ENCODE measurements around the gene PLCB4. TPM values are rescaled to one million over a fixed set of nuclear protein-coding genes. Genes with fewer than 3 reads are reported as not detected.

PLCB4 gene
- total and polyA plus RNA-seq, 8 donors: 0.56 to 9.3 (median 2.3) TPM

GRCh38 chr20:9281803-9282202 lies 212.9 kb downstream of the PLCB4 start:
- H3K4me1 ChIP-seq: no peaks in the 10 kb centered on the region
- no peak for ATAC-seq
- TF ChIP-seq CTCF (IDR thresholded peaks at IDR 0.05): no peak
- intact Hi-C loops (cut with DNase I): no loop called here
- no peak for DNase-seq
- no peaks in the 10 kb centered on the region for H3K9me3 ChIP-seq
- FAIRE-seq: no peak
- 83 to 93% methylated on average over 1 of the region's 1 CpG for WGBS, 2 donors
- no peaks in the 10 kb centered on the region for H3K36me3 ChIP-seq
- H3K27me3 ChIP-seq: no peaks in the 10 kb centered on the region
- H3K27ac ChIP-seq: no peak overlapping the region
- H3K4me3 ChIP-seq: no peak overlapping the region

GRCh38 chr20:9285617-9286016 lies 216.7 kb downstream of the PLCB4 start:
- WGBS, 2 donors: 91 to 97% methylated on average over 2 of the region's 2 CpGs
- no peak overlapping the region for H3K4me3 ChIP-seq
- no peak for TF ChIP-seq CTCF (IDR thresholded peaks at IDR 0.05)
- no peak for DNase-seq
- ATAC-seq: no peak
- no peak for FAIRE-seq
- H3K27ac ChIP-seq: no peak overlapping the region
- no peaks in the 10 kb centered on the region for H3K9me3 ChIP-seq
- no peaks in the 10 kb centered on the region for H3K27me3 ChIP-seq
- H3K36me3 ChIP-seq: no peaks in the 10 kb centered on the region
- intact Hi-C loops (cut with DNase I): no loop called here
- H3K4me1 ChIP-seq: no peaks in the 10 kb centered on the region

GRCh38 chr20:9286501-9287461 lies 217.9 kb downstream of the PLCB4 start:
- no peak overlapping the region for H3K4me3 ChIP-seq
- no peak overlapping the region for H3K27ac ChIP-seq
- intact Hi-C loops (cut with DNase I): no loop called here
- H3K36me3 ChIP-seq: no peaks in the 10 kb centered on the region
- no peak for ATAC-seq
- DNase-seq: no peak
- FAIRE-seq: no peak
- H3K27me3 ChIP-seq: no peaks in the 10 kb centered on the region
- no peak for TF ChIP-seq CTCF (IDR thresholded peaks at IDR 0.05)
- no peaks in the 10 kb centered on the region for H3K9me3 ChIP-seq
- no peaks in the 10 kb centered on the region for H3K4me1 ChIP-seq
- WGBS, 2 donors: 96% methylated on average over 3 of the region's 3 CpGs

- intact Hi-C loops (cut with DNase I): no loop called here
- H3K4me3 ChIP-seq: no peak overlapping the region
- H3K27me3 ChIP-seq: no peaks in the 10 kb centered on the region
- WGBS, 2 donors: 77 to 93% methylated on average over 1 of the region's 1 CpG
- no peaks in the 10 kb centered on the region for H3K4me1 ChIP-seq
- peak in 1 of 6 donors; percentile 22 for DNase-seq
- no peak for FAIRE-seq
- no peak for ATAC-seq
- no peak overlapping the region for H3K27ac ChIP-seq
- no peaks in the 10 kb centered on the region for H3K36me3 ChIP-seq
- H3K9me3 ChIP-seq: no peaks in the 10 kb centered on the region
- no peak for TF ChIP-seq CTCF (IDR thresholded peaks at IDR 0.05)
These were observed 218.9 kb downstream of the PLCB4 start for GRCh38 chr20:9287826-9288225.

GRCh38 chr20:9290331-9290730 lies 221.4 kb downstream of the PLCB4 start:
- no peak overlapping the region for H3K4me3 ChIP-seq
- H3K9me3 ChIP-seq: no peaks in the 10 kb centered on the region
- no peak for ATAC-seq
- no peak for FAIRE-seq
- H3K4me1 ChIP-seq: no peaks in the 10 kb centered on the region
- TF ChIP-seq CTCF (IDR thresholded peaks at IDR 0.05): no peak
- H3K36me3 ChIP-seq: no peaks in the 10 kb centered on the region
- intact Hi-C loops (cut with DNase I): no loop called here
- WGBS, 2 donors: 87 to 89% methylated on average over 2 of the region's 2 CpGs
- H3K27me3 ChIP-seq: no peaks in the 10 kb centered on the region
- H3K27ac ChIP-seq: no peak overlapping the region
- no peak for DNase-seq

All from pancreas (tissue), 10 donors.